SHP77 treated with DMSO at 0.1 percent for 48 hours (cell line): ENCODE results near the gene ANTXRL.
"Not testable (repeated sequence)": the region's sequence is repeated elsewhere in the genome, so short reads cannot be mapped to it uniquely, and the experiment has no call there.

Source experiments
- DNase-seq: peaks from one replicate; lab custom pipeline; 2025; lab: John Stamatoyannopoulos, UW

ANTXRL gene

DNA sequence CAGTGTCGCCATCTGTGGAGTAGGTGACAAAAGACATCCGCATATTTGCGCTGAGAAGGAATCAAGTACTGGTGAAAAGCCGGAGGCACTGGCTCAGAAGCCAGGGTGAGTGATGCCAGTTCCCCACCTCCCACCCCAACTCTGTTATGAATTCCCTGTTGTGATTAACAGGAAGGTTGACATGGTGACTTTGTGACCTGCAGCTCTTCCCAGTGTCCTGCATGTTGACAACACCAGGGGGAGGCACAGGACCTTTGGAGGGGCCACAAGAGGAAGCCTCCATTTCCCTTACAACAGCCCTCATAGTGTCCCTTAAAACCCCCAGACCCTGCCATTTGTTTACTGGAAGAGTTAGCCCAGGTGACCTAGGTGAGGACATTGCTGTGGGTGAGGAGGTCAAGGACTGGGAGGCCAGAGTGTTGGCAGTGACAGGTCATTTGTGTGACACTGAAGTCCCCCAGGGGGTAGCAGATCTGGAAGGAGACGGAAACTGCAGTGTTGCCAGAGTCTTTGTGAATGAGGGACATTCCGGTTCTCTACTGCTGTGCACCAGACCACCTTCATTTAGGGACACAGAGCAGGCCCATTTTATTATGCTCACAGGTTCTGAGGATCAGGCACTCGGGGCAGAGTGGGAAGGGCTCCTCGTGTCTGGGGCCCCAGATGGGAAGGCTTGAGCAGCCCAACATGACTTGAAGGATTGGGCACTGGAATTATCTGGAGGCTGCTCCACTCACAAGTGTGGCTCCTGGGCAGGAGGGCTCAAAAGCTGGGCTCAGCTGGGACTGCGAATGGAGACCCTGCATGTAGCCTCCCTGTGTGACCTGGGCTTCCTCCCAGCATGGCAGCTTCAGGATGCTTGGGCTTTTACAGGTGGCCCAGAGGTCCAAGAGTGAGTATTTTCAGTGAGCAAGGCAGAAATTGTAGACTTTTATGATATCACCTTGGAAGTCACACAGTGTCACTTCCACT, 13.0 kb upstream of the ANTXRL start:
- no peak for DNase-seq

DNA sequence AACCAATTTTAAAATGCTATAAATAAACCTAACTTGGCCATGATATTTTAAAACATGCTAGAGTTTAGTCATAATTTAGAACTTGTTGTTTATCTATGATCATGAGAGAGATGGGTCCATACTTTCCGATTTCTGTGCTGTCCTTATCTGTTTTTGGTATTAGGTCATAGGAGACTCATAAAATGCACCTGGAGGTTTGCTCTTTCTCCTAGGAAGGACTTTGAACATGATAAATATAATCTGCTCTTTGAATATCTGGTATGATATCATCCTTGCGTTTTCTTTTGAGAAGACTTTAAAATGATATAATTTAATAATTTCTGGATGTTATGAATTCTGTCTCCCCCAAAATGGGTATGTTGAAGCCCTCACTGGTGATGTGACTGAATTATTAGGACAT, 9.0 kb upstream of the ANTXRL start:
- no peak for DNase-seq

DNA sequence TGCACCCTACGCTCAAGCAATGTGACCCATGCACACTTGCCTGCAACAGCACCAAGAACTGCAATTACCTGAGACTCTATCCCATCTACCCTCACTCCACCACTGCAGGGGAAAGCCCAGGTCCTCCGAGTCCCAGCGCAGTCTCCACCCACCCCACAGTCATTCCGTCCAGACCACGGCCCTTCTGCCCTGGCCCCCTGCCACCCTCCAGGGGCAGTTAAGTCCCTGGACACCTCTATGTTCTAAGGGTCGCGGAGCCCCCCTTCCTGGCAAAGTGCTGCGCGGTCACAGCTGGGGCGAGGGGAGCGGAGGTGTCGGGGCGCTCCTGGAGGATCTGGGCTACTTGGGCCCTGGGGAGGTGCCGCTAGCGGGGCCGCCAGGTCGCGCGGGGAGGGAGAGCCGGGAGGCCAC, 4.4 kb upstream of the ANTXRL start:
- DNase-seq: not testable (repeated sequence)

- DNase-seq: no peak
Observed at GRCh38 chr10:46282842-46283574, 3.8 kb upstream of the ANTXRL start.

DNA sequence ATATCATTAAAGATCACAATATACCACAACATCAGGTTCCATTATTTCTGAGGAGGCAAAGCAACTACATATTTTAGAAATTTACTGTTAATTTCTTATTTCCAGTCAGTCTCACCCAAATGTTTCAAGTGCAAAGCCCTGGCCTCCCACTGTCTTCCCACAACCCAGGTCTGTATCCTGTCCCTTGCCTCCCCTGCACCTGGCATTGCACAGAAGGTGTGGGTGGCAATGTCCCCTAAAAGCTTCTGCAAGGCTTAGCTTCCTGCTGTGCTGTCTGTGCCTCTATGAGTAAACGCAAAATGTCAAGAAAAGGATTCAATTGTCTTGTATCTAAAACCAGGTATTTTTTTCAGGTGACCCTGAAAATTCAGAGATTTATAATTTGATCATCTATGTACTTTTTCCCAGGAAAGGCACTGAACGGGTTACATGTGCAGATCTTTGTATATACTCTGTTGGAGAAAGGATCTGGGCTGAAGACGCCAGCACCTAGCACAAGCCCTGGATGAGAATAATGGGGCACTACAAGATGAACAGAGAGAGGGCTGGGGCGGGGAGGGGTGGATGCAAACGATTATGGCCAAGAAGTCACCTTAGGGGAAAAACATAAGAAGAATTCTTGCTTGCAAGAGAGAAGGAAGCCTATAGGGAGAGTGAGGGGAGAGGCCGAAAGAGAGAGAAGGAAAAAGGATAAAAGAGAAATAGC, 3.1 kb upstream of the ANTXRL start:
- DNase-seq: no peak

DNA sequence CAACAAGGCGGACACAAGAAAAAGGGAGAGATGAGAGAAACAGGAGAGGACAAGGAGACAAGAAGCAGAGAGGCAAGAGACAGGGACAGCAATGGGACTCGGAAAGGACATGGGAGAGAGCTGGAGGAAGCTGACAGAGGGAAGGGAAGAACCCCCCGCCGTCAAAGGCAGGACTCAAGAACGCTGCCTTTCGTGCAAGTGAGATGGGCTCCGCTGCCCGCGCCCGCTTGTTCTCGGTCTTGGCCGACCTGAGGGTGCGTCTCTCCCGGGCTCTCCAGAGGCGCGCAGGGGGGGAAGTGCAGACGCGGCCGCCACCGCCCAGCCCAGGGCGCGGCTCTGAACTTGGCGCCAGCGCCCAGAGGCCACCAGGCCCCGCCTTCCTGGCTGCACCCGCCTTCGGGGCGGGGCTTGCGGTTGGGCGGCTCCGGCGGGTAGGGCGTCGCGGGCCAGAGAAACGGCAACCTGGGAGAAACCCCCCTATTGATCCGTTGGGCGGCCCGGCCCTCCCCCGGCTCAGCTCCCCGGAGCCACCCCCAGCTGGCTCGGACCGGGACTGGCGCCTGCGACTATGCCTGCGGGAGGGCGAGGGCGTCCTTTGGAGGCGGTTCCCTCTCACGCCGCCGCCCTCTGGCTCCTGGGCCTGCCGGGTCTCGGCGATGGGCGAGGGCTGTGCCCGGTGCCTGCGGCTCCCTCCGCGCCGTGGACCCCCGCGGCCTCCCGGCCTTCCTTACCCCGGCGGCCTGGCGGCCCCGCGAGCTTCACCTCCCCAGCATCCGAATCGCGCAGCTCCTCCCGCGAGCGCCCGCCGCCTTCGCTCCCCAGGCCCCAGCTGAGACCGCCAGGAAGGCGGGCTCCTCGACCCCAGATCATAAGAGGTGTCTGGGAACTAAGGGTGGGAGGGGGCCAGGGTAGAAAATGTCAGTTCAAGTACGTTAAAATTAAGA, 2.2 kb upstream of the ANTXRL start:
- DNase-seq: peak; percentile 13

DNA sequence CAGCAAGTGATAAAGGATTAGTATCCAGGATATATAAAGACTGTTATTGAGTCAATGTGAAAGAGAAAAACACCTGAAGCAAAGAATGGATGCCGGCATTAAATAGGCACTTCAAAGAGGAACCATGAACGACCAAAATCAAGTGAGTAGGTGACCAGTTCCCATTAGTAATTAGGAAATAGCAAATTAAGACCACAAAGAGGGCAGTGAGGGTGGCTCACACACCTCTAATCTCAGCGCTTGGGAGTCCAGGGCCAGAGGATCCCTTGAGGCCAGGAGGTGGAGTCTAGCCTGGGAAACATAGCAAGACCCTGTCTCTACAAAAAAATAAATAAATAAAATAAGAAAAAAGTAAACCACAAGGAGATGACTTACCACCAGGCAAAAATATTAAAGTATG, 1.5 kb upstream of the ANTXRL start:
- DNase-seq: no peak

DNA sequence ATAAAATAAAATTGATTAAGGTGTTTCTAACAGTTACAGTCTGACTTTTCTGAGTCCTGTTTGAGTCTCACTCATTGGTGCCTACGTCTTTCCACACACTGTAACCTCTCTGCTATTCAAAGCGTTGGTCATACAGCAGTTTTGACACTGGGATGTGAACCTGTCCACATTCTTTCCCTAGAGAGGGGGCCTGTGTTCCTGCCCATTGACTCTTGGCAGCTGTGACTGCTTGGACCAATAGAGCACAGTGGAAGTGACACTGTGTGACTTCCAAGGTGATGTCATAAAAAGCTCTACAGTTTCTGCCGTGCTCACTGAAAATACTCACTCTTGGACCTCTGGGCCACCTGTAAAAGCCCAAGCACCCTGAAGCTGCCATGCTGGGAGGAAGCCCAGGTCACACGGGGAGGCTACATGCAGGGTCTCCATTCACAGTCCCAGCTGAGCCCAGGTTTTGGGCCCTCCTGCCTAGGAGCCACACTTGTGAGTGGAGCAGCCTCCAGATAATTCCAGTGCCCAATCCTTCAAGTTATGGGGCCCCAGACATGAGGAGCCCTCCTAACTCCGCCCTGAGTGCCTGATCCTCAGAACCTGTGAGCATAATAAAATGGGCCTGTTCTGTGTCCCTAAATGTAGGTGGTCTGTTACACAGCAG, 704 bp upstream of the ANTXRL start:
- no peak for DNase-seq

GRCh38 chr10:46287846-46288477, 1.2 kb downstream of the ANTXRL start:
- DNase-seq: no peak

DNA sequence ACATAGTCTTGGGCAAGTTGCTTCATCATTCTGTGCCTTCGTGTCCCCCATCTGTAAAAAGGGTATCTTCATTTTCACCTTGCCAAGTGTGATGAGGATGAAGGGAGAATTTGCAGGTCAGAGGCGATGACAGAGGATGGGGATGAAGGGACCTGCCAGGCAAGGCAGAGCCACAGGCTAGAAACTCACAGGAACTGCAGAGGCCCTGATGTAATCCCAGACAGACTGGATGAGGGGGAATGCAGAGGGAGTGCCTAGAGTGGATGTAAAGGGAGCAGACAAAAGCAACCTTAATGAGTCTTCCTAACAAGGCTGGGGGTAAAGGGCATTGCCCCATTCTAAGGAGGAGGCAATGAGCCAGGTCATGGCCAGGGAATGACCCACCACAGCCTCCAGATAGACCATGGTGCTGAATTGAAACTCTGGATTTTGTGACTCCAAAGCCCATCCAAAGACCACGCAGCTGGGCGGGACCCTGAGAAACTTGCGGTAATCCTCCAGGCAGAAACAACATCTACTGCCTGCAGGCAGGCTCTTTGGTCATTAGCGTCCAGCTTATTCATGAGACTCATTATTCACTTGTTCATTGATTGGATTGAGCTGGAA, 1.9 kb downstream of the ANTXRL start:
- no peak for DNase-seq

DNA sequence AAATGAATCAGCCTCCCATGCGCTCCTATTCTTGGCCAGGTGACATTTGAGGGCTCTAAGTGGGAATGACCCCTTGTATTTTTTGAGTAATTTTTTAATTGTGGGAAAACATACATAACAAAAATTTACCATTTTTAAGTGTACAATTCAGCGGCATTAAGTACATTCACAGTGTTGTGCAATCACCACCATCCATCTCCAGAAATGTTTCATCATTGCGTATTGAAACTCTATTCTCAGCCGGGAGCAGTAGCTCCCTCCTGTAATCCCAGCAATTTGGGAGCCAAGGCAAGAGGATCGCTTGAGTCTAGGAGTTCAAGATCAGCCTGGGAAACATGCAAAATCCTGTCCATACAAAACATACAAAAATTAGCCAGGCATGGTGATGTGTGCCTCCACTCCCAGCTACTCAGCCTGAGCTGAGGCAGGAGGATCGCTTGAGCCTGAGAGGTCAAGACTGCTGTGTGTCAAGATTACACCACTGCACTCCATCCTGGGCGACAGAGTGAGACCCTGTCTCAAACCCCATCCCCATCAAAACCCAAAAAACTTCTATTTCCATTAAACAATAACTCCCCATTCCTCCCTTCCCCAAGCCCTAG, 2.5 kb downstream of the ANTXRL start:
- no peak for DNase-seq

- DNase-seq: no peak
Observed at GRCh38 chr10:46290101-46290886, 3.5 kb downstream of the ANTXRL start.

GRCh38 chr10:46291817-46292572, 5.2 kb downstream of the ANTXRL start:
- DNase-seq: no peak

DNA sequence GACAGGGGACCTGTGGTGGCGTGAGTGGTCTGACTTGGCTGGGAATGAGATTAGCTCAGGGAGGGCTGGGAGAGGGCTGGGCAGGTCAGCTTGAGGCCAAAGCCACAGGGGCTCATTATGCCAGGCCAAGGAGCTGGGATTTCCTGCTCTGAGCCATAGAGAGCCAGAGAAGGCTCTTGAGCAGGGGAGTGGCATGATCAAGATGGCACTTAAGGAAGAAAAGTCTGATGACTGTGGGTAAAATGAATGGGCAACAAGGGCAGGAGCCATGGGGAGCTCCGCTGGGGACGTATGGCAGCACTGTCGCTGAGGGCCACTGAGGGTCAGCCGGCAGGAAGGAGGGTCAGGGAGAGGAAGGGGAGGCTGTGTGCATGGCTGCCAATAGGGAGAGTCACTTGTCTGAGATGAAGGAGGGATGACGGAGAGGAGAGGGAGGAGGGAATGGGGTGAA, 5.8 kb downstream of the ANTXRL start:
- DNase-seq: no peak

GRCh38 chr10:46293228-46293627, 6.4 kb downstream of the ANTXRL start:
- no peak for DNase-seq

DNA sequence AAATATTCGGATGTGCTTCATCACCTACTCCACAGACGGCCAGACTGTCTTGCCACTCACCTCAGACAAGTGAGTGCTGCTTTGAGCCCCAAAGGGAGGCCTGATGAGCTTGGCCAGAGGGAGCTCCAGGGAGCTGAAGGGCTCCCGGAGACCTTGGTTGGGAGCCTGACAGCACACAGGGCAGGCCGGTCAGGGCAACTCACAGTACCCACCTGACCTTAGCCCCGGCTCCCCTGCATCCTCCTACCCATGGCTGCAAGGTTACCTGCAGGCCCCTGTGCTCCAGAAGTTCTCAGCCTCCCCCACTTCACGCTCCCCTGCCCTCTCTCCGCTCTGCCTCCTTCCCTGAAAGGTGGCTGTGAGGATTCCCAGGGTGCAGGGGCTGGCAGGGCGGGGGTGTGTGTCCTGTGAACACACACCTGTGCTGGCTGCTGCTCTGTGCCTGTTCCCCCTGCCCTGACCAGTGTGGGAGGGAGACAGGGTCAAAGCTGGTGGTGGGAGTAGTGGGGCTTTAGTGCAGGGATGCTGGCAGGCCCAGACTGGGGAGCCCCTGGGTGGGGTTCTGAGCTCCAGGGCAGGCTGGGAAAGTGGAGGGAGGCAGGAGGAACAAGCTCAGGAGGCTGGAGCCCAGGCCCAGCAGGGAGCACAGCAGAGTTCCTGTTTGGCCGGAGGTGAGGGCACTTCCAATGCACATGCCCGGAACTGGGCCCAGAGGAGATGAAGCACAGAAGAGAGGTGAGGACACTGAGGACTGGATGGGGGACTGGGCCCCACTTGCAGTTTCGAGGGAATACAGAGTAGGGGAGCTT, 7.2 kb downstream of the ANTXRL start:
- no peak for DNase-seq

GRCh38 chr10:46294641-46295220, 7.9 kb downstream of the ANTXRL start:
- DNase-seq: no peak
